GM23248 (cell line): Measurements from ENCODE around the gene TNRC6C. TPM values are rescaled to one million over a fixed set of nuclear protein-coding genes. Genes with fewer than 3 reads are reported as not detected.

ENCODE experiments used
- DNase-seq: peaks from one replicate; pipeline ENCODE4 v3.0.0-alpha.2; 2015
- H2AFZ ChIP-seq: fragments of 200-600 bp; sonication (generic); 2 replicates; pipeline ENCODE4 v1.6.1; 2016; ENCODE audit warnings: antibody characterized with exemption
- H3F3A ChIP-seq: fragments of 200-600 bp; sonication (generic); 2 replicates; pipeline ENCODE4 v1.6.1; 2016; ENCODE audit warnings: mild to moderate bottlenecking, antibody characterized with exemption, mixed run types; ENCODE audit not compliant: insufficient read depth
- H3K27ac ChIP-seq: fragments of 200-600 bp; sonication (generic); 2 replicates; pipeline ENCODE4 v1.5.1; 2016; ENCODE audit warnings: mild to moderate bottlenecking
- H3K27me3 ChIP-seq: fragments of 200-600 bp; sonication (generic); replicated peaks from 2 replicates; pipeline ENCODE4 v1.6.1; 2016; ENCODE audit warnings: mild to moderate bottlenecking; ENCODE audit not compliant: insufficient read depth
- H3K36me3 ChIP-seq: fragments of 200-600 bp; sonication (generic); 2 replicates; pipeline ENCODE4 v1.6.1; 2016; ENCODE audit warnings: low read depth, mild to moderate bottlenecking
- H3K4me1 ChIP-seq: fragments of 200-600 bp; sonication (generic); 2 replicates; pipeline ENCODE4 v1.6.1; 2016; ENCODE audit warnings: mild to moderate bottlenecking; ENCODE audit not compliant: insufficient read depth
- H3K4me2 ChIP-seq: fragments of 200-600 bp; sonication (generic); one replicate; pipeline ENCODE4 v1.6.1; 2016; ENCODE audit warnings: mild to moderate bottlenecking; ENCODE audit not compliant: unreplicated experiment
- H3K4me3 ChIP-seq: fragments of 200-600 bp; sonication (generic); 2 replicates; pipeline ENCODE4 v1.5.1; 2016; ENCODE audit warnings: mild to moderate bottlenecking
- H3K79me2 ChIP-seq: fragments of 200-600 bp; sonication (generic); 2 replicates; pipeline ENCODE4 v1.6.1; 2016; ENCODE audit warnings: mild to moderate bottlenecking; ENCODE audit not compliant: insufficient read depth
- H3K9ac ChIP-seq: fragments of 200-600 bp; sonication (generic); 2 replicates; pipeline ENCODE4 v1.6.1; 2016; ENCODE audit warnings: mild to moderate bottlenecking
- H3K9me2 ChIP-seq: fragments of 200-600 bp; sonication (generic); 2 replicates; pipeline ENCODE4 v1.6.1; 2016; ENCODE audit warnings: mixed run types, mild to moderate bottlenecking, moderate library complexity; ENCODE audit not compliant: insufficient read depth
- H3K9me3 ChIP-seq: fragments of 200-600 bp; sonication (generic); one replicate; pipeline ENCODE4 v1.6.1; 2017; ENCODE audit warnings: low read depth
- H4K20me1 ChIP-seq: fragments of 200-600 bp; sonication (generic); 2 replicates; pipeline ENCODE4 v1.6.0; 2016; ENCODE audit not compliant: insufficient read depth
- EZH2 ChIP-seq: fragments of 200-600 bp; sonication (generic); IDR thresholded peaks from 2 replicates; pipeline ENCODE4 v1.6.1; 2018; ENCODE audit warnings: antibody characterized with exemption, mild to moderate bottlenecking; ENCODE audit not compliant: insufficient read depth, poor library complexity, severe bottlenecking
- EZH2phosphoT487 ChIP-seq: fragments of 200-600 bp; sonication (generic); IDR thresholded peaks from 2 replicates; pipeline ENCODE4 v1.6.1; 2018; ENCODE audit warnings: antibody characterized with exemption, moderate library complexity, mild to moderate bottlenecking, low read depth; ENCODE audit not compliant: insufficient read depth
- WGBS, 2 experiments: methylation state at CpG; one replicate each; pipeline ENCODE4 v1.1.6; 2015 to 2017; ENCODE audit warnings: low lambda C conversion rate in 2 of 2, low coverage in 1 of 2; ENCODE audit errors: missing lambda C conversion rate in 2 of 2; 5-methylcytosine and 5-hydroxymethylcytosine counted together
- in situ Hi-C: fragments of 300-500 bp; cut with MboI; formaldehyde crosslinking; loops from 2 replicates; pipeline ENCODE4 v1.15.0; 2020
- polyA plus RNA-seq: library from polyadenylated mRNA; unstranded; fragments of >200 nt; fragmentation: Nextera tagmentation; extraction: Ambion mirVana; gene quantifications from 2 replicates; pipeline ENCODE4 v1.2.1, GENCODE V29; 2016
- total RNA-seq: library from RNA; depleted of rRNA; stranded (reverse); fragments of >200 nt; shearing (Covaris generic); gene quantifications from 2 replicates; pipeline ENCODE4 v1.2.3, GENCODE V29; 2014

Gene TNRC6C
- total and polyA plus RNA-seq, 2 experiments from 2014 or later: 2.3 TPM

GRCh38 chr17:78069695-78070094, 111.2 kb downstream of the TNRC6C start:
- Histone ChIP-seq H3K9me2 (no peaks in the 10 kb centered on the region), H2AFZ (no peak overlapping the region), H3K27ac (no peak overlapping the region), H4K20me1 (no peaks in the 10 kb centered on the region), H3K9me3 (no peaks in the 10 kb centered on the region), H3K36me3 (peaks cover 20% of the 10 kb centered on the region), H3K4me2 (no peak overlapping the region), H3K79me2 (no peaks in the 10 kb centered on the region), H3K27me3 (no peaks in the 10 kb centered on the region), H3F3A (no peaks in the 10 kb centered on the region), H3K4me1 (no peaks in the 10 kb centered on the region), H3K9ac (no peak overlapping the region), H3K4me3 (no peak overlapping the region)
- TF ChIP-seq EZH2: no peak
- no peak for TF ChIP-seq EZH2phosphoT487
- in situ Hi-C loops: no loop called here
- DNase-seq: no peak
- 53 to 60% methylated on average over 4 of the region's 4 CpGs for WGBS, 2 experiments

GRCh38 chr17:78072961-78073360, 114.5 kb downstream of the TNRC6C start:
- TF ChIP-seq EZH2phosphoT487: no peak
- in situ Hi-C loops: no loop called here
- Histone ChIP-seq H3K27ac (no peak overlapping the region), H3K9me3 (no peaks in the 10 kb centered on the region), H3K79me2 (no peaks in the 10 kb centered on the region), H2AFZ (no peak overlapping the region), H3K36me3 (peaks cover 32% of the 10 kb centered on the region), H3K9me2 (no peaks in the 10 kb centered on the region), H3K9ac (no peak overlapping the region), H3K4me1 (no peaks in the 10 kb centered on the region), H3F3A (no peaks in the 10 kb centered on the region), H3K27me3 (no peaks in the 10 kb centered on the region), H4K20me1 (no peaks in the 10 kb centered on the region), H3K4me3 (no peak overlapping the region), H3K4me2 (no peak overlapping the region)
- no peak for DNase-seq
- WGBS, 2 experiments: 75 to 87% methylated on average over 3 of the region's 3 CpGs

- Histone ChIP-seq H3K9me3 (no peaks in the 10 kb centered on the region), H3K4me2 (no peak overlapping the region), H3K4me1 (no peaks in the 10 kb centered on the region), H3K9me2 (no peaks in the 10 kb centered on the region), H3K79me2 (no peaks in the 10 kb centered on the region), H3K36me3 (peaks cover 28% of the 10 kb centered on the region), H4K20me1 (no peaks in the 10 kb centered on the region), H3K4me3 (no peak overlapping the region), H3K27me3 (no peaks in the 10 kb centered on the region), H2AFZ (no peak overlapping the region), H3K27ac (no peak overlapping the region), H3F3A (no peaks in the 10 kb centered on the region), H3K9ac (no peak overlapping the region)
- WGBS, 2 experiments: 94 to 95% methylated on average over 10 of the region's 10 CpGs
- no peak for DNase-seq
- TF ChIP-seq EZH2phosphoT487 (no peak), EZH2 (no peak)
- in situ Hi-C loops: no loop called here
These were observed 116.5 kb downstream of the TNRC6C start for GRCh38 chr17:78075011-78075410.

- H2AFZ ChIP-seq: no peak overlapping the region
- no peaks in the 10 kb centered on the region for H4K20me1 ChIP-seq
- no peaks in the 10 kb centered on the region for H3K4me1 ChIP-seq
- H3K9me2 ChIP-seq: no peaks in the 10 kb centered on the region
- no peak overlapping the region for H3K9ac ChIP-seq
- H3K27me3 ChIP-seq: no peaks in the 10 kb centered on the region
- H3K4me2 ChIP-seq: no peak overlapping the region
- peaks cover 28% of the 10 kb centered on the region for H3K36me3 ChIP-seq
- no peak for TF ChIP-seq EZH2
- TF ChIP-seq EZH2phosphoT487: no peak
- no peak overlapping the region for H3K4me3 ChIP-seq
- WGBS, 2 experiments: 89 to 99% methylated on average over 5 of the region's 5 CpGs
- in situ Hi-C loops: no loop called here
- H3K79me2 ChIP-seq: no peaks in the 10 kb centered on the region
- no peak overlapping the region for H3K27ac ChIP-seq
- DNase-seq: no peak
- H3F3A ChIP-seq: no peaks in the 10 kb centered on the region
- no peaks in the 10 kb centered on the region for H3K9me3 ChIP-seq
These were observed 117.0 kb downstream of the TNRC6C start for GRCh38 chr17:78075545-78075944.

- no peaks in the 10 kb centered on the region for H3K4me1 ChIP-seq
- in situ Hi-C loops: no loop called here
- no peak overlapping the region for H3K27ac ChIP-seq
- no peaks in the 10 kb centered on the region for H3F3A ChIP-seq
- no peaks in the 10 kb centered on the region for H4K20me1 ChIP-seq
- H3K4me3 ChIP-seq: no peak overlapping the region
- no peak overlapping the region for H3K4me2 ChIP-seq
- WGBS, 2 experiments: 88 to 95% methylated on average over 6 of the region's 6 CpGs
- H3K9me3 ChIP-seq: no peaks in the 10 kb centered on the region
- no peaks in the 10 kb centered on the region for H3K79me2 ChIP-seq
- no peak overlapping the region for H3K9ac ChIP-seq
- peaks cover 20% of the 10 kb centered on the region; the same call in 1 of the 2 replicates for H3K36me3 ChIP-seq
- H3K9me2 ChIP-seq: no peaks in the 10 kb centered on the region
- TF ChIP-seq EZH2phosphoT487 (no peak), EZH2 (no peak)
- H3K27me3 ChIP-seq: no peaks in the 10 kb centered on the region
- DNase-seq: no peak
- no peak overlapping the region for H2AFZ ChIP-seq
These were observed 120.8 kb downstream of the TNRC6C start for GRCh38 chr17:78079253-78079652.
